ENCODE results near the gene OTOF. TPM values are rescaled to one million over a fixed set of nuclear protein-coding genes. Genes with fewer than 3 reads are reported as not detected.

Gene OTOF
- total and polyA plus RNA-seq, 9 of the 15 experiments (the other 6 are each of a cell fraction or from before 2014, with no cell fraction given): 0.03 to 0.11 (median 0.06) TPM; not detected in 5

GRCh38 chr2:26492749-26493515 lies 15.0 kb upstream of the OTOF start (continued):
- peak; percentile 34; the same call in 1 of the 2 replicates for TF ChIP-seq L3MBTL2 (IDR thresholded peaks at IDR 0.05)
- no peak for TF ChIP-seq CTCF (IDR thresholded peaks at IDR 0.05 in 2 of 3, conservative IDR thresholded peaks at IDR 0.05 in 1 of 3; ENCODE audit: insufficient read depth in 2 of 3, low read depth in 1 of 3, low read length in 3 of 3)
- peak; percentile 69 for TF ChIP-seq ARID1B (IDR thresholded peaks at IDR 0.05)
- no peak for TF ChIP-seq KDM2B (CRISPR knock-in tag; IDR thresholded peaks at IDR 0.05)
- TF ChIP-seq SOX6 (IDR thresholded peaks at IDR 0.05): peak; percentile 35; the same call in 1 of the 2 replicates
- TF ChIP-seq DIDO1 (tag; IDR thresholded peaks at IDR 0.05; ENCODE audit: low read depth): no peak
- TF ChIP-seq CBFA2T3 (IDR thresholded peaks at IDR 0.05): peak; percentile 59; the same call in 1 of the 2 replicates
- TF ChIP-seq ZNF398 (CRISPR knock-in tag; IDR thresholded peaks at IDR 0.05): no peak
- no peak for TF ChIP-seq PTTG1 (tag; IDR thresholded peaks at IDR 0.05; ENCODE audit: low read depth)
- TF ChIP-seq RUNX1 (IDR thresholded peaks at IDR 0.05; ENCODE audit: low read depth): no peak
- no peak for TF ChIP-seq ZNF696 (CRISPR knock-in tag; conservative IDR thresholded peaks at IDR 0.05)
- TF ChIP-seq PCBP2 (IDR thresholded peaks at IDR 0.05; ENCODE audit: low read depth, low read length, poor library complexity, severe bottlenecking): no peak
- no peak for TF ChIP-seq ZBTB26 (CRISPR knock-in tag; IDR thresholded peaks at IDR 0.05)
- TF ChIP-seq FOXO4 (CRISPR knock-in tag; IDR thresholded peaks at IDR 0.05): no peak
- TF ChIP-seq NCOR1 (IDR thresholded peaks at IDR 0.05): peak; percentile 39; the same call in 1 of the 2 replicates
- TF ChIP-seq LEF1 (IDR thresholded peaks at IDR 0.05): no peak
- no peak for TF ChIP-seq TARDBP (IDR thresholded peaks at IDR 0.05)
- no peak for TF ChIP-seq FOXP1 (CRISPR knock-in tag; IDR thresholded peaks at IDR 0.05)
- TF ChIP-seq SETDB1 (IDR thresholded peaks at IDR 0.05; ENCODE audit: low read length): no peak
- no peak for TF ChIP-seq DEAF1 (CRISPR knock-in tag; IDR thresholded peaks at IDR 0.05)
- no peak for TF ChIP-seq GATAD2B (IDR thresholded peaks at IDR 0.05; ENCODE audit: borderline replicate concordance)
- TF ChIP-seq SP1 (CRISPR knock-in tag; IDR thresholded peaks at IDR 0.05): no peak
